GM12878 (cell line): ENCODE measurements around the gene USP25.

Experiments
- POLR2A ChIP-seq: IDR thresholded peaks from 2 replicates; pipeline ENCODE4 v1.6.1; 2011; ENCODE audit warnings: low read depth, mild to moderate bottlenecking, low read length
- RAD21 ChIP-seq: IDR thresholded peaks from 2 replicates; pipeline ENCODE4 v1.6.1; 2011; ENCODE audit warnings: mild to moderate bottlenecking, low read depth, low read length, moderate library complexity; ENCODE audit not compliant: insufficient read depth
- SRF ChIP-seq, 2 experiments: IDR thresholded peaks; 2 replicates each; pipeline ENCODE4 v1.6.1; 2011; ENCODE audit warnings: low read depth in 2 of 2, low read length in 2 of 2, mild to moderate bottlenecking in 1 of 2, moderate library complexity in 1 of 2

- TF ChIP-seq SRF (IDR thresholded peaks at IDR 0.05; ENCODE audit: low read depth in 2 of 2, low read length in 2 of 2) (no peak), RAD21 (no peak), POLR2A (no peak)
Observed at GRCh38 chr21:15728046-15728445, 1.7 kb upstream of the USP25 start.
